Sigmoid colon (tissue), 4 donors: ENCODE measurements around the gene CORO1A.
"Not testable (repeated sequence)": the region's sequence is repeated elsewhere in the genome, so short reads cannot be mapped to it uniquely, and the experiment has no call there.

Experiments
- EP300 ChIP-seq, 4 donors: sonication (generic); formaldehyde crosslinking; IDR thresholded peaks; one replicate each; pipeline ENCODE4 v1.6.1; 2017; ENCODE audit warnings: antibody characterized with exemption in 4 of 4
- POLR2A ChIP-seq, 2 donors: fragments of 450-650 bp; IDR thresholded peaks; one replicate each; pipeline ENCODE4 v1.6.1; 2016; ENCODE audit warnings: antibody characterized with exemption in 2 of 2, mild to moderate bottlenecking in 2 of 2, moderate library complexity in 2 of 2
- POLR2AphosphoS5 ChIP-seq, 4 donors: sonication (generic); formaldehyde crosslinking; IDR thresholded peaks; one replicate each; pipeline ENCODE4 v1.6.1; 2017; ENCODE audit warnings: antibody characterized with exemption in 4 of 4
- TF ChIP-seq, protein P1 (sequence below), 4 experiments: fragments of 450-650 bp in 3 of 4; fragments of 200-600 bp in 1 of 4; IDR thresholded peaks; one replicate each; pipeline ENCODE4 v1.5.1; 2016 to 2019; ENCODE audit warnings: antibody characterized with exemption in 4 of 4, mild to moderate bottlenecking in 3 of 4, moderate library complexity in 2 of 4

DNA sequence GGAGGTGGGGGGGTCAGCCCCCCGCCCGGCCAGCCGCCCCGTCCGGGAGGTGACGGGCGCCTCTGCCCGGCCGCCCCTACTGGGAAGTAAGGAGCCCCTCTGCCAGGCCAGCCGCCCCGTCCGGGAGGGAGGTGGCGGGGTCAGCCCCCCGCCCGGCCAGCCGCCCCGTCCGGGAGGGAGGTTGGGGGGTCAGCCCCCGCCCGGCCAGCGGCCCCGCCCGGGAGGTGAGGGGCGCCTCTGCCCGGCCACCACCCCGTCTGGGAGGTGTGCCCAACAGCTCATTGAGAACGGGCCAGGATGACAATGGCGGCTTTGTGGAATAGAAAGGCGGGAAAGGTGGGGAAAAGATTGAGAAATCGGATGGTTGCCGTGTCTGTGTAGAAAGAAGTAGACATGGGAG, 13.3 kb upstream of the CORO1A start:
- TF ChIP-seq, protein P1, sequence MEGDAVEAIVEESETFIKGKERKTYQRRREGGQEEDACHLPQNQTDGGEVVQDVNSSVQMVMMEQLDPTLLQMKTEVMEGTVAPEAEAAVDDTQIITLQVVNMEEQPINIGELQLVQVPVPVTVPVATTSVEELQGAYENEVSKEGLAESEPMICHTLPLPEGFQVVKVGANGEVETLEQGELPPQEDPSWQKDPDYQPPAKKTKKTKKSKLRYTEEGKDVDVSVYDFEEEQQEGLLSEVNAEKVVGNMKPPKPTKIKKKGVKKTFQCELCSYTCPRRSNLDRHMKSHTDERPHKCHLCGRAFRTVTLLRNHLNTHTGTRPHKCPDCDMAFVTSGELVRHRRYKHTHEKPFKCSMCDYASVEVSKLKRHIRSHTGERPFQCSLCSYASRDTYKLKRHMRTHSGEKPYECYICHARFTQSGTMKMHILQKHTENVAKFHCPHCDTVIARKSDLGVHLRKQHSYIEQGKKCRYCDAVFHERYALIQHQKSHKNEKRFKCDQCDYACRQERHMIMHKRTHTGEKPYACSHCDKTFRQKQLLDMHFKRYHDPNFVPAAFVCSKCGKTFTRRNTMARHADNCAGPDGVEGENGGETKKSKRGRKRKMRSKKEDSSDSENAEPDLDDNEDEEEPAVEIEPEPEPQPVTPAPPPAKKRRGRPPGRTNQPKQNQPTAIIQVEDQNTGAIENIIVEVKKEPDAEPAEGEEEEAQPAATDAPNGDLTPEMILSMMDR (IDR thresholded peaks at IDR 0.05): not testable (repeated sequence)
- TF ChIP-seq POLR2A, POLR2AphosphoS5, EP300 (IDR thresholded peaks at IDR 0.05): not testable (repeated sequence)
